Raji (cell line): Measurements from ENCODE around the gene ATP6V1G2.
A peak's percentile ranks its signal among the peaks of the same experiment; 100 is the strongest.

ENCODE experiments used
- POLR2A ChIP-seq: IDR thresholded peaks from 2 replicates; pipeline ENCODE4 v1.6.1; 2011; ENCODE audit warnings: low read depth, low read length, control low read depth; ENCODE audit not compliant: insufficient read depth

Gene ATP6V1G2

GRCh38 chr6:31567531-31568370 is 21.3 kb upstream of the ATP6V1G2 start:
- TF ChIP-seq POLR2A: no peak

GRCh38 chr6:31560697-31561058 is 14.3 kb upstream of the ATP6V1G2 start:
- no peak for TF ChIP-seq POLR2A

- peak; percentile 50; the same call in 1 of the 2 replicates for TF ChIP-seq POLR2A
Observed at GRCh38 chr6:31559958-31560696, 13.7 kb upstream of the ATP6V1G2 start.

GRCh38 chr6:31559606-31559957 is 13.2 kb upstream of the ATP6V1G2 start:
- no peak; the same call in 1 of the 2 replicates for TF ChIP-seq POLR2A

- peak; percentile 33; the same call in 1 of the 2 replicates for TF ChIP-seq POLR2A
Observed at GRCh38 chr6:31558631-31559500, 12.5 kb upstream of the ATP6V1G2 start.

- TF ChIP-seq POLR2A: no peak
Observed at GRCh38 chr6:31558318-31558625, 11.9 kb upstream of the ATP6V1G2 start.

- no peak for TF ChIP-seq POLR2A
Observed at GRCh38 chr6:31557443-31558317, 11.3 kb upstream of the ATP6V1G2 start.

GRCh38 chr6:31556307-31556706 is 9.9 kb upstream of the ATP6V1G2 start:
- TF ChIP-seq POLR2A: no peak

GRCh38 chr6:31548544-31548873 is 2.1 kb upstream of the ATP6V1G2 start:
- TF ChIP-seq POLR2A: no peak

- no peak for TF ChIP-seq POLR2A
Observed at GRCh38 chr6:31547727-31548543, 1.5 kb upstream of the ATP6V1G2 start.

GRCh38 chr6:31546958-31547726 is 734 bp upstream of the ATP6V1G2 start, which contains the start of gene NFKBIL1:
Gene NFKBIL1 (plus strand): TSS chr6:31547608. CDS start chr6:31547695, 87 bp downstream.
- peak; percentile 55 for TF ChIP-seq POLR2A

- TF ChIP-seq POLR2A: no peak
Observed at GRCh38 chr6:31545291-31545690, 1.1 kb downstream of the ATP6V1G2 start.

GRCh38 chr6:31544676-31545075 is 1.7 kb downstream of the ATP6V1G2 start:
- TF ChIP-seq POLR2A: no peak

- no peak for TF ChIP-seq POLR2A
Observed at GRCh38 chr6:31543639-31544038, 2.8 kb downstream of the ATP6V1G2 start.
